Measurements from ENCODE around the gene DGLUCY.

DNA sequence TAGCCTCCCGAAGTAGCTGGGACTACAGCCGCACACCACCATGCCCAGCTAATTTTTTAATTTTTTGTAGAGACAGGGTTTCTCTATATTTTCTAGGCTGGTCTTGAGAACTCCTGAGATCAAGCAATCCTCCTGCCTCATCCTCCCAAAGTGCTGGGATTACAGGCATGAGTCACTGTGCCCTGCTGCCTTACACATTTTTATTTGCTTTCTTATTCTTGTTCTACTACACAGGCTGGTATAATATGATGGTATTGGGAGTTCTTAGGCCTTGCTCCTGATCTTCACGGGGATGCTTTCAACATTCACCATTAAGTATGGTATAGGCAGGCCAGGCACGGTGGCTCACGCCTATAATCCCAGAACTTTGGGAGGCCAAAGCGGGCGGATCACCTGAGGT, 21.2 kb downstream of the DGLUCY start:
- TF ChIP-seq CTCF (IDR thresholded peaks at IDR 0.05; ENCODE audit: insufficient read depth, low read depth, low read length) (no peak), EZH2 (IDR thresholded peaks at IDR 0.05; ENCODE audit: insufficient read depth, low read length) (no peak)
